ENCODE results near the gene DBX2.
"Not testable (repeated sequence)": the region's sequence is repeated elsewhere in the genome, so short reads cannot be mapped to it uniquely, and the experiment has no call there.

The DBX2 gene
- 0 reads per million in 2 experiments for total RNA-seq

DNA sequence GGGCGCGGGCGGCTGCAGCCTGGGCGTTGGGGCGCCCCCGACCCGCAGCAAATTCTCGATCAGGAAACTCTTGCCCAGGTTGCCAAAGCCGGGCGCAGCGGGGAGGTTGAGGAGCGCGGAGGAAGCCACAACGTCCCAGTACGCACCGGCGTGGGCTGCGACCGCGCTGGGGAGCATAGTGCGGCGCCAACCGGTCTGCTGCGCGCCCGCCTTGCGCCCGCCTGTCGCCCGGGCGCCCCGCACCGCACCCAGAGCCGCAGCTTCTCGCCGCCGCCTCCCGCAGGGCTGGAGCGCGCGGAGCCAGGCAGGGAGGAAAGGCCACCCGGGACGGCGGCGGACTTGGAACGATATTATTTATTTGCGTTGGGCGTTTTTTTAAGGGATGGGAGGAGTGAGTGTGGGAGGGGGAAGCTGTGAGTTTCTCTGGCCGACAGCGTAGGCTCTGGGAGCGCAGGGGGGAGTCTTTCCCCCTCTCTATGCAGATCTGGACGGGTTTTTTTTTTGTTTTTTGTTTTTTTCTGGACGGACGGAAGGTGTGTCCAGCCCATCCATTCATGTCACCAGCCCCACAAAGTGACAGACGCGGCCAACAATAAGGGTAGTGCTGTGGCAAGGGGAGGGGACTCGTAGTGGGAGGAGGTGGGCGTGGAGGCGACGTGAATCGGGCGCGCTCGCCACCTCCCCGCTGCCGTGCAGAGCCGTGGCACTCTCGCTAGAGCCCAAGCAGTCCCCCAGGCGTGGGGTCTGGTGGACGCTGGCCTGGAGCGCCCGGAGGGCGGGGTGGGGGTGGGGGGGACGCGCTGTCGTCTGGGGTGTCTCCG is at the start of gene DBX2:
TSS of gene DBX2 (minus strand) at position 349 of the 821 bp plus-strand sequence. CDS start at position 177, 172 bp downstream.
- DNase-seq (ENCODE audit: low read depth): no peak

DNA sequence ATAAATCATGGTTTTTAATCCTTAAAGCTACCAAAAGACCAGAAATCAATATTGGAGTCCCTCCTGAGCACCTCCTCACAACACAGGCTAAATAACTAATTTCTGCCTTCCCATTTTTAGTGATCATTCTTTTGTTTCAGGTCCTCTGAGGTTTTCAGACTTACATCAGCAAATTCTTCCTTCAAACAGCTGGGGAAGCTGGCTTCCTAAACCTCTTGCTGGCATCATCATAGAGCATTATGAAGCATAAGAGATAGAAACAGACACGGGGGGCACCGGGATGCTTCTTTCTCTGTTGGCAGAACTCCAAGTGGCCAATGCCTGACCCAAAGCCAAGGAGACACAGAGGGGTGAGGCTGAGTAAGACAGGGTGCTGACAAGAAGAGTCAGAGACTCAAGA is 47.9 kb upstream of the DBX2 start:
- no peak for DNase-seq (ENCODE audit: low read depth)

DNA sequence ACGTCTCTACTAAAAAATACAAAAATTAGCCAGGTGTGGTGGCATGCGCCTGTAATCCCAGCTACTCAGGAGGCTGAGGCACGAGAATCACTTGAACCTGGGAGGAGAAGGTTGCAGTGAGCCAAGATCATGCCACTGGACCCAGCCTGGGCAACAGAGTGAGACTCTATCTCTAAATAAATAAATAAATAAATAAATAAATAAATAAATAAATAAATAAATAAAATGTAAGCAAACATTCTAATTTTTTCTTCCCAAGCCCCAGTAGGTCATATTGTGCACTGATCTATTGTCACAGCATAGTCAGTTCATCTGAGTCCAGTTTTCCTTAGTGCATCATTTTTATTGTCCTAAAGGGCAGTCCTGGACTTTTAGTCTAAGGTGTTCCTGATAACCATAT is 44.5 kb upstream of the DBX2 start:
- DNase-seq (ENCODE audit: low read depth): not testable (repeated sequence)

DNA sequence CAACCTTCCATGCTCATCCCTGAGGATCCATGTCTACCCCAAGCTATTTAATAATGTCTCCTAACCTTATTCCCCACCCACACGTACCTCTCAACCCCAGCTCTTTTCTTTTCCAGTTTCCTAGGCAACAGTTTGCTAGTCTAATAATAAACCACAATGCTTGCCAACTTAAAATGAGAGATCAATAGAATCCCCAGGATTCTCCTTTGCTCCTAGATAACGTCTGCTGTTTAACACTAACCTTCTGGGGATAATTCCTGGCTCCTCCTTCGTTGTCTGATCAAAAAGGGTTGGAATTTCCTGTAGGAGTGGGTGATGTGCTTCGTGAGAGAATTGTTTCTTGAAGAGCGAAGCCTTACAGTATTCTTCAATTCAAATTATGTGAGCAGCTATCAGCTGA is 42.2 kb upstream of the DBX2 start:
- no peak for DNase-seq (ENCODE audit: low read depth)

DNA sequence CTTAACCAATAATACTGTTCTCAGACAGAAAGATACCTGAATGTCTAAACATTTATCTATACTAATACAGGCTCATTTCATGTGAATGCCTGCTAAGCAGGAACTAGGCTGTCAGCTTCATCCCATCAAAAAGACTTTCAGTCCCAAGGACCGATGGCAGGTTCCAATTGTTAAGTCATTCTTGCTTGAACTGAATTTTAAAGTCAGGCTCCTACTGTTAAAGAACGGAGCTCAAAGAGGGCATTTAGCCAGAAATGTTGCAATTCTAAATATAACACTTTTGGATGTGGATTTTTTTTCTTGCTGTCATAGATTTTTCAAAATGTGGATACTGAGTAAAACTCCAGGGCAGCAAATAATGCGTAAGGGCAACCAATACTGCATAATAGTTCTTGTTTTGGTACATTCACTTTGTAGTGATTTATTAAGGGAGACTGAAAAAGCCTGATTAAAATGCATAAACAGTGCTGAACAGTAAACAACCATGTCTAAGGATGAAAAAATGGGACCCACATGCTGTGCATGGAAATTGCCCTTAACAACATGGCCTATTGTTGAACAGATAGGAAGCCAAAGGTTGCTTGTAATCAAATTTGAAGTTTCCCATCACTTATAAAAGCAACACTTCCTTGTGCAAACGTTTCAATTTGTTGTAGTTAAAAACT is 38.6 kb upstream of the DBX2 start:
- DNase-seq (ENCODE audit: low read depth): no peak

DNA sequence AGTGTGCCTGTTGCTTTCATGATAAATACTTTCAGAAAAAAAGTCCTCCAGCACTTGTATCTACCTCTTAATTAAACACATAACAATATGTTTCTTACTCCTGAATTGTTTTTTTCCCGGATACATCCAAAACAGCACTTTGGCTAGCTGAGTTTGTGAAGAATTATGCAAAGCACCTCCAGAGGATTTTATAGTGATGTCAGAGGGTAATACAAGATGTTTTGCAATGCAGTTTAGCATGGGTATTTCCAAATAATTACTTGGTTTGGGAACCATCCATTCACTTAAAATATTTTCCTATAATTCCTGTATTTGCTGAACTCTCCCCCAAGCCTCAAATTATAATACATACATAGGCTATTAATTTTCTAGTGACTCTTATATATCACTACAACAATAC is 37.7 kb upstream of the DBX2 start:
- no peak for DNase-seq (ENCODE audit: low read depth)

DNA sequence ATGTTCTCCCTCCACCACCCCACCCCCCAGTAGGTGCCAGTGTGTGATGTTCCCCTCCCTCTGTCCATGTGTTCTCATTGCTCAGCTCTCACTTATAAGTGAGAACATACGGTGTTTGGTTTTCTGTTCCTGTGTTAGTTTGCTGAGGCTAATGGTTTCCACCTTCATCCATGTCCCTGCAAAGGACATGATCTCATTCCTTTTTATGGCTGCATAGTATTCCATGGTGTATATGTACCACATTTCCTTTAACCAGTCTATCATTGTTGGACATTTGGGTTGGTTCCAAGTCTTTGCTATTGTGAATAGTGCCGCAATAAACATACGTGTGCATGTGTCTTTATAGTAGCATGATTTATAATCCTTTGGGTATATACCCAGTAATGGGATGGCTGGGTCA is 33.3 kb upstream of the DBX2 start:
- not testable (repeated sequence) for DNase-seq (ENCODE audit: low read depth)

DNA sequence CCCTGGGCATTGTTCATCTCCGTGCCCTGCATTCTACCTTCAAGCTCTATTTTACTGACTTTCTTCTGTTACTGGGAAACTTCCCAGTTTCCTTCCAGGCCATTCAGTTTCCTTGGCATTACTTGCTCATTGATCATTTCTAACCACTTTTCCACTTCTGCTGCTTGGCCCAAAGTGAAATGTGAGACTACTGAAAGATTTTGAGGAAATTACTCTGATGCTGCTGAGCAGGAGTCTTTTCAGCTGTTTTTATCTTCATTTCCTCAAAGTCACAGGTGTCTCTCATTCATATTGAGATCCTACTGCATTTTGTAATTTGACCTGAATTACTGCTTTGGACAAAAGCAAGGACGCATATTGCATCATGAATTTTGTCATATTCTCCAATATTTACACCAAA is 26.4 kb upstream of the DBX2 start:
- no peak for DNase-seq (ENCODE audit: low read depth)

DNA sequence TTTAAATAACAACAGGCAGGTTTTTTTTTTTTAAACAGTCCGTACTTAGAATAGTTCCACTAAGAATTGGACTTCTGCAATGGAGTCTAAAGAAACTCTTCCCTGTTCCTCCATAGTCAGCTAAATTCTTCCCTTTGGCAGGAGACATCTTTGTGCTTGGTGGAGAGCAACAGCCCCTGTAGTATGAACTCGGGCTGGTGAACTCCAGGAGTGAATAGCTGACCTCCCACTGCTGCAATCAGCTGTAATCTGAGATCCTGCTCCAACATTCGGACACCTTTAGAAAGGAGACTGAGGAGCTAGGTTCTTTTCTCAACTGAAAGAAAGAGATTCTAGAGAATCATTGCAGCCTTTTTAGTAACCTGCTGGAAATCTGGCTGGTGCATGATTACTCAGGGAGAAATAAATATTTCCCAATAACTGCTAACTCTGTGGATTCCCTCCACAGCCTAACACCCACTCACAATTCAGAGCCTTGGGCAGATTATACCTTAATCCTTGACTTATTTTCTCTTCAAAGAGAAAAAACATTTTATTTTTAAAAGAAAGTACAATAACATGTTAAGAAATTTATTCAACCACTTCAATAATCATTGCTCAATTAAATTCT is 25.6 kb upstream of the DBX2 start:
- DNase-seq (ENCODE audit: low read depth): no peak

DNA sequence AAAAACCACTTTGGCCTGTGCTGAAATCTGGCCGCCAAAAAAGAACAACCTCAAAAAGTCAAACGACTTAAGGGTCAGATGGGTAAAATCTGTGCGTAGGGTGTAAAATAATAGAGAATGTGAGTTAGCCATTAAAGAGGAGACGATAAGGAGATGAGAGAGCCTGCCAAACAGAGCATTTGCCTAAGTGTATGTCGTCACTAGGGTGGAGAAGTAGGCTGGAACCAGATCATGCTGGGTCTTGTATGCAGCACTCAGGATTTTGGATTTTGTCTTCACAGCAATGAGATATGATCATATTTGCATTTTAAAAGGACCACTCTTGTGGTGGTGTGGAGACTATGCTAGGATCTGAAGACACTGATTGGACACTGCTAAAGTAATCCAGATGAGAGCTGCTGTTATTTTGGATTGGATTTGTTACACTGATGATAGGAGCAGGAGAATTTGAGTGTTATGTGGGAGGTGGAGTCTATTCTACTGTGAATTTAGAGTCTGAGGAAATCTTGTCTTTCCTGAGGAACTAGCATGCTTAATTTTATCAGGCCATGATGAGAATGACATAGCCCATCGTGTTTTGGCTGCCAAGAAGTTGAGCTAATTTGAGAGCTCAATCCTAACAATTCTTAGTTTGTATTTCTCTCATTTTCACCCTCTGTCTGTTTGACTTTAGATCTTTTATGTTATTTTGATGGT is 24.8 kb upstream of the DBX2 start:
- no peak for DNase-seq (ENCODE audit: low read depth)

DNA sequence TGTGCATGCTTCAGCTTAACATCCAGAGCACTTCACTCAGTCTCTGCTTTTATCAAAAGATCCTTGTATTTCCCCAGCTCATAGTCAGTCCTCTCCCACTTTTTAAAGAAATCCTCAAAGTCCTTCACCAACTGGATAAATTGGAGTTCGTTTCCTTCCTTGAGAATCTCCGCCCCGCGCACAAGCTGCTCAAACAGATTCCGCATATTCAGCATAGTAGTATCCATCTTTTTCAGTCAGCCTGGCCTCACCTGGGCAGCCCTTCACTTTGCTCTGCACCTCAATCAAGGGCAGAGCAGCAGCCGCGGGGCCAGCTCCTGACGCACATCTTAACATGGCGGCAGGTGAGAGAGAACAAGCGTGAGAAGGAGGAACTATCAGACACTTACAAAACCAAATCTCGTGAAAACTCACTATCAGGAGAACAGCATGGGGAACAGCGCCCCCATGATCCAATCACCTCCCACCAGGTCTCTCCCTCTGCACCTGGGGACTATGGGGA is 14.3 kb upstream of the DBX2 start:
- no peak for DNase-seq (ENCODE audit: low read depth)

DNA sequence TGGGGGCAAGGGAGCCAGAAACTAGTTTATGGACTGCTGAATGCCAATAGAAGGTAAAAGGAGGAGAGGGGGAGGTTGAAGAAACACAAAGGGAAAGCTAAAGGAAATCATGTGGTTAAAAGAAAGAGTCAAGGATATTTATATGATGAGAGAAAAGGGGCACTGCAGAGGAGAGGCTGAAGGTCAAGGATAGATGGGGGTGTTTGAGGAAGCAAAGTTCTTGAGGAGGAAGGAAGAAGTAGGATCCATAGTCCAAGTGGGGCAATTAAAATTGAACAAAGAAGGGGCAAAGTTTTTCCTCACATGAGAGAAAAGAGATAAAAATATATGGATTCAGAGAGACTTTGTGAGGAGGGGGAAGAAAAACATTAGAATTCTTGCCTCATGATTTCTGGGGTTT is 10.1 kb upstream of the DBX2 start:
- DNase-seq (ENCODE audit: low read depth): no peak

DNA sequence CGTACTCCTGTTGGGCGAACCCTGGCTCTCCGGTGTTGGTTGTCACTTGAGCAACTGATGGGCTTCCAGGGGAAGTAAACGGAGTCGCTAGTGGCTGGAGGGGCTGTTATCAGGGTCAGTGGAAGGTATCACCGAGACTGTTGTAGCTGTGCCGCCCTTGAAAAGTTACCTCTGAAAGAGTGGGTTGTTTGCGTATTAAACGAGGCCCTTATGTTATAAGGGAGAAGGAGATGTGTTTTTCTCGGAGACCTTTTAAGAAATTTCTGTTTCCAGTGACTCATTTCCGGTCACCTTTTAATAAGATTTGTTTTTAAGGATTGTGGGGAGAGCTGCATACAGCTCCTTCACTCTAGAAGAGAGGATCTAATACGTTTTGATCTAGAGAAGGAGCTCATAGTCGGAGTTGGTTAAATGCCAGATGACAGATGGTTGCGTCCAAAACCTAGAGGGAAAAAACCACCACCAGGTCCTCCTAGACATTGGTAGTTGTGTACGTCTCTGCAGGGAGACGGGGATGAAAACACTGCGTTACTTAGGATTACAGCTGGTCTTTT is 750 bp upstream of the DBX2 start:
- DNase-seq (ENCODE audit: low read depth): no peak

DNA sequence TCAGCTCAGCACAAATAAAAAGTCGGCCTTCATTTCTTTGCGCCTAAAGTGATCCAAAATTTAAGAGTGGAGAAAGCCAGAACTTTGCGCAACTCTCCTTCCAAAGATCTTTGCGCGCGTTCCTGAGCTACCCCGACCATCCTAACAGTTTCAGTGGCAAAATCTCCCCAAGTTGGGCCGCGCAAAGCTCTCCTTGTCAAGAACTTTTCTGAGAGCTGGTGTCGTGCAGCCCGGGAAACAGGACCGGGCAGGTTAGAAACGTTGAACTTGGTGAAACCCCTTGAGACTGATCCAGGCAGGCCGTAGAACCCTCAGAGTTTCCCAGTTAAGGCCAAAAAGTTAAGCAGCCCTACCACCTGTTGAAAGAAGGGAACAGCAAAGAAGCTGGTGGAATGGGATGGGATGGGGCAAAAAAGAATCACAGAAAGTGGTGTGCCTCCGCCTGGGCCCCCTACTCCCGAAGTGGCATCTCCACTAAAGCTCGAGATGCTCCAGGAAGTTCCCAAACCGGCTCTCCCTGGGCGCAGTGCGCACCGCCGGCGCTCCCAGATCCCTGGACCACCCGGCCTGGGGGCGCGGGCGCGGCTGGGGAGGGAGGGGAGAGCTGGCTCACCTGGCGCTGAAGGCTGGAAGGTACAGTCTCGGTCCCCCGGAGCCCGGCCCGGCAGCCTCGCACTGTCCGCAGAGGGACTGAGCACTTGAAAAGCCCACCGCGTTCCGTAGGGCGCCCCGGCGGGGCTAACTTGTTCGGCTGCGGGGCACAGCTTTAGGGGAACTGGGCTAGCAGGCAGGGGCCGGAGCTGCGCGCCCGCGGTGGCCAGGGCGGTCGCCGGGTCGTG is 768 bp downstream of the DBX2 start:
- DNase-seq (ENCODE audit: low read depth): no peak

DNA sequence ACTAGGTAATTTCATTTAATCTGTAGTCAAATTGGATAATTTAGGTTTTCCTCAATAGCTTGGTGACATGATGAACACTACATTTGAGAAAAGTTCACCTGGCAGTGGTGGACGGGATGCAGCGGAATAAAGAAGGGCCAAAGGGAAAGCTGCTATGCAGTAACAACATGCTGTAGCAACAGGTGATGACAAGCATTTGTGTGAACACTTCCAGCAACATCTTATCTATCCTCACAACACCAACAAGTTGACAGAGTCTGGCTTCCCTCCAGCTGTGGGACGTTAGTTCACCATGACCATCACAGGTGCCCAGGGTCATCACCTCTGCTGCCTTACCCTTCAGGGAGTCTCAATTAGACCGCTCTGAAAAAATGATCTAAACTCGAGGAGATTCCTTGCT is 8.3 kb downstream of the DBX2 start:
- no peak for DNase-seq (ENCODE audit: low read depth)

DNA sequence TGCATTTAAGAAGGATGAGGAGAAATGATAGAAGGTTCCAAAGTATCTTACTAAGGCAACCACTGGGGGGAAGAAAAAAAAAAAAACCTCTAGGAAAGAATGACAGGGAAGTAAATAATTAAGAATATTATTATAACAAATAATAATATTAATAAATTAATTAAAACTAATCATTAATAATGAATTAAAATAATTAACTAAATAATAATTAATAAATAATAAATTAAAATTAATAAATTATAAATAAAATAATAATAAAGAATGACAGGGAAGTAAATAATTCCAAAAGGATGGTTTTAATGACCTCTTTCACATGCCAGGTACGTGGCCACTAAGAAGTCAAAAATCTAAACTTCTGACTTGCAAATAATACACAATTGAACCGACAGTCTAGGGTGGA is 9.9 kb downstream of the DBX2 start:
- DNase-seq (ENCODE audit: low read depth): no peak

DNA sequence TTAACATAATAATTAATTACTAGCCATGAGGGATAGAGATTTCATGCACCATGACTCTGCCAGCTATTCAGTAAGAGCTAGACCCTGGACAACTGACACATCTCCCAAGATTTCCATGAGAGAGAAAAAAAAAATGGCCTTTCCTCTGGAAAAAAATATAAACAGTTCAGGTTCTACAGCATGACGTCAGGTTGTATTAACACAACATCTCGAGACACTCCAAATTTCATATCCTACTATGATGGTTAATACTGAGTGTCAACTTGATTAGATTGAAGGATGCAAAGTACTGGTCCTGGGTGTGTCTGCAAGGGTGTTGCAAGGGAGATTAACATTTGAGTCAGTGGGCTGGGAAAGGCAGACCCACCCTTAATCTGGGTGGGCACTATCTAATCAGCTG is 11.1 kb downstream of the DBX2 start:
- no peak for DNase-seq (ENCODE audit: low read depth)

DNA sequence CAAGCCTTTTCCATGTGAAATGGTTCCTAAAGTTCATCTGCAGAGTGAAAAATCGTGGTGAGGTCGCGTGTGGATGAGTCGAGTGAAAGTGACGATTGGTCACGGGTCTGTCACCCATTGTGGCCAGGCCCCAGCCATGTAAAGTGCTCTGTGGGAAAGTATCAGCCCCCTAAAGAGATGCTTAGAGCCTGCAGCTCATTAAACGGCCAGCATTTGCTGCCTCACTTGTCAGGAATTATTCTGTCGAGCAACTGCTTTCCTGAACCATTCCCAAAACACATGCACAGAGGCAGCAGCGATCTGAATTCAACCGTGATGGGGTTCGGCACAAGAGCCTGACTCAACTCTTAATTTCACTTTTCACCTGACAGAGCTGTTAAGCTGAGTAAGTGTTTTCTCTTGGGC is 16.0 kb downstream of the DBX2 start:
- DNase-seq (ENCODE audit: low read depth): no peak

DNA sequence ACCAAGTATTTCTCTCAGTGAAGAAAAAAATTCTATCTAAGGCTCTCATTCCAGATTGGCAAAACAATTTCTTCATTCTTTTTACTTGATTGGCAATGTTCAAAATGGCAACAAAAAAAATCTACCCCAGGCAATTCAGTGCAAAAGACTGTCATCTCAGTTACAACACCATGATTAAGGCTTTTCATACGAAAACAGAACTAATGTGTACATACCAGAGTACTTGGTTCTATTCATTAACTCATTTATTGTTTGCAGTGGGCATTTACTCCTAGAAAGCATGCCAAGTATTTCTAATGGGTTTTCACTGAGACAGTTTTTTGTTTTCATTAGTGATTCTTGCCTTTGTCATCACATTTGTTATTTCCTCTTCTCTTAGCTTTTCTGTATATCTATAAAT is 33.0 kb downstream of the DBX2 start:
- DNase-seq (ENCODE audit: low read depth): no peak

DNA sequence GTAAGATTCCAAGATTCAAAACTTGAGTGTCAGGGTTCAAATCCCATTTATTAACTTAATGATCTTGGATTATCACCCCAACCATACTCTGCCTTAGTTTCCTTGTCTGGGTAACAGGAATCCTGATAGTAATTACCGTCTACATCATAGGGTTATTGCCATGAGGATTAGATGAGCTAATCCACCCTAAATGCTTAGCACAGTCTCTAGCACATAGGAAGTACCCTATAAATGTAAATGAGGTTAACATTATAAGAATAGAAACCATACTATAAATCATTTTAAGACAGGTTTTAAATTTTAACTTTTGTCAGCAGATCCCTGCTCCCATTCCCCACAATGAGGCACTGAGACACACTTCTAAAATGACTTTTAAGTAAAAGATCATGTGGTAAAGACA is 36.5 kb downstream of the DBX2 start:
- no peak for DNase-seq (ENCODE audit: low read depth)

DNA sequence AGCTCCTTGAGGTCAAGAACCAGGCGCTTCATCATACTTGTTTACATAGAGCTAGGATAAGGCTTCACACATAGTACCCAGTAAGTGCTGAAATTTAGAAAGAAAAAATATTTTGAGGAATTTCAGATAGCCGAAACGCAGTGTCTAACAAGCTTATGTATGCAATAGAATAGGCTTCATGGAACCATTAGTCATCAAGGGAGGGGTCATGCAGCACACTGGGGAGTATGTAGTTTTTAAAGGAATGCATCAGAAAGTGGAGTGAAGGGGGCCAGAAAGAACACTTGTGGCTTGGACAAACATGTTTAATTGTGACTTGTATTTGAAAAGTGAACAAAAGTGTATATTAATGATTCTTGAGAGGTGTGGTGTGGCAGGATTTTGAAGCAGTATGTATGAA is 38.1 kb downstream of the DBX2 start:
- no peak for DNase-seq (ENCODE audit: low read depth)
